Thyroid gland (tissue), 4 donors: ENCODE data around the gene GNG4. TPM values are rescaled to one million over a fixed set of nuclear protein-coding genes. Genes with fewer than 3 reads are reported as not detected.

Experiments used
- DNase-seq, 2 donors: peaks; one replicate each; pipeline ENCODE4 v3.0.0-alpha.2; 2019
- H3K27ac ChIP-seq, 3 donors: fragments of 200-600 bp; sonication (generic); 1 replicate in 2 of 3; 2 replicates in 1 of 3; pipeline ENCODE4 v1.5.1; 2016 to 2019; ENCODE audit warnings: mild to moderate bottlenecking in 1 of 3, moderate library complexity in 1 of 3
- H3K27me3 ChIP-seq: fragments of 200-600 bp; sonication (generic); one replicate; pipeline ENCODE4 v1.5.1; 2019
- H3K36me3 ChIP-seq, 2 donors: fragments of 200-600 bp; sonication (generic); one replicate each; pipeline ENCODE4 v1.5.1; 2016 to 2019
- H3K4me1 ChIP-seq, 2 donors: fragments of 200-600 bp; sonication (generic); one replicate each; pipeline ENCODE4 v1.5.1; 2017 to 2019
- H3K4me3 ChIP-seq, 3 donors: fragments of 200-600 bp; sonication (generic); replicated peaks in 1 of 3; 1 replicate in 2 of 3; 2 replicates in 1 of 3; pipeline ENCODE4 v1.5.1; 2016; ENCODE audit warnings: mild to moderate bottlenecking in 1 of 3
- H3K9me3 ChIP-seq: fragments of 200-600 bp; sonication (generic); one replicate; pipeline ENCODE4 v1.5.1; 2017
- CTCF ChIP-seq, 6 experiments: fragments of 200-600 bp in 3 of 6; fragments of 450-650 bp in 3 of 6; sonication (generic) in 3 of 6; IDR thresholded peaks; one replicate each; pipeline ENCODE4 v1.5.1; 2016 to 2019; ENCODE audit warnings: antibody characterized with exemption in 6 of 6, mild to moderate bottlenecking in 2 of 6, inconsistent platforms in 1 of 6, moderate library complexity in 1 of 6
- POLR2A ChIP-seq, 2 donors: fragments of 450-650 bp; IDR thresholded peaks; one replicate each; pipeline ENCODE4 v1.6.1; 2017; ENCODE audit warnings: antibody characterized with exemption in 2 of 2, mild to moderate bottlenecking in 2 of 2, moderate library complexity in 1 of 2
- WGBS, 2 donors: methylation state at CpG; one replicate each; pipeline ENCODE4 v1.1.5; 2017; 5-methylcytosine and 5-hydroxymethylcytosine counted together
- intact Hi-C: fragments of 100-400 bp; cut with DNase I; formaldehyde crosslinking; loops from one replicate; pipeline ENCODE4 v1.15.1; 2023
- total RNA-seq, 4 donors: library from RNA; depleted of rRNA; stranded (reverse); fragments of >200 nt; gene quantifications; one replicate each; pipeline ENCODE4 v1.2.3, GENCODE V29; 2016

GNG4 gene
- total RNA-seq, 4 donors from 2014 or later, result under 0.01 to 3.0 (median 0.13) TPM; not detected in 1

DNA sequence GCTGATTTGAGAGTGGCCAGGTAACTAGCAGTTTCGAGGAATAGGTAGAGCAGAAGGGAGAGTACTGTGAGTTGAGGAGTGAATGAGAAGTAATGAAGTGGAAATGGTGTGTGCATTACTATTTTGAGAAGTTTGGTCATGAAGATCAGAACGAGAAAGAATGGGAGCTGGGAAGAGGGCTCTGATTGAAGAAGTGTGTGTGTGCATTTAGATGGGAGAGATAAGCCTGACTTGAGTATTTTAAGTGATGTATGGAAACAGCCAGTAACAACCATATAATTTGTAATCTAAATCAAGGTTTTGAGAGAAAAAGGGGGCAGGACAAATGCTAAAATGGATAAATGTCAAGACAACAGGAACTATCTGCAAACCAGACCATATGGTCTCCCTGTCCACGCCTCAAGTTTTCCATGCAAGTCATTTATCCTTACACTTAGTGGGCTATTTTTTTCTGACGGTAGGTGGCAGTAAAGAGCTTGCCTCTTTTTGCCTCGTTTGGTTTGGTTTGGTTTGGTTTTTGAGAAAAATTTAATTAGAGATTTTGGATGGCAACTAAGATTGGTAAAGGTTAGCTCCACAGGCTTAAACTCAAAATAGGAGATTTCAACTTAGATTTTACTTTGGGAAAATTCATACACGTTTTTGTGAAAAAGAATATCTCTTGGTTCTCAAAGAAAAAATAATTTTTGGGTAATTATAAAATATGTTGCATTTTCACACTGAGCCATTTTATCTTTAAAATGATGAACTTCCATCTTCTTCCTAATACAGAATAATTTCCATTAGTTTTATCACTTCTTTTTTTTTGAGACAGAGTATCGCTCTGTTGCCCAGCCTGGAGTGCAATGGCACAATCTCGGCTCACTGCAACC, 135.9 kb downstream of the GNG4 start:
- no peak overlapping the region for H3K27ac ChIP-seq
- TF ChIP-seq CTCF (IDR thresholded peaks at IDR 0.05) (peak; percentile 63 to 92 (median 80)), POLR2A (IDR thresholded peaks at IDR 0.05) (no peak)
- no peaks in the 10 kb centered on the region for H3K9me3 ChIP-seq
- no peaks in the 10 kb centered on the region for H3K27me3 ChIP-seq
- WGBS, 2 donors, result 34 to 37% methylated on average over 8 of the region's 8 CpGs
- no peaks in the 10 kb centered on the region for H3K36me3 ChIP-seq
- DNase-seq, result peak; percentile 8 to 9
- H3K4me3 ChIP-seq, result no peak overlapping the region
- intact Hi-C loops, result loop anchor here (10.0 kb wide), 2 partner anchors 271 to 461 kb away; no protein-coding TSS in a partner anchor
- no peaks in the 10 kb centered on the region for H3K4me1 ChIP-seq

DNA sequence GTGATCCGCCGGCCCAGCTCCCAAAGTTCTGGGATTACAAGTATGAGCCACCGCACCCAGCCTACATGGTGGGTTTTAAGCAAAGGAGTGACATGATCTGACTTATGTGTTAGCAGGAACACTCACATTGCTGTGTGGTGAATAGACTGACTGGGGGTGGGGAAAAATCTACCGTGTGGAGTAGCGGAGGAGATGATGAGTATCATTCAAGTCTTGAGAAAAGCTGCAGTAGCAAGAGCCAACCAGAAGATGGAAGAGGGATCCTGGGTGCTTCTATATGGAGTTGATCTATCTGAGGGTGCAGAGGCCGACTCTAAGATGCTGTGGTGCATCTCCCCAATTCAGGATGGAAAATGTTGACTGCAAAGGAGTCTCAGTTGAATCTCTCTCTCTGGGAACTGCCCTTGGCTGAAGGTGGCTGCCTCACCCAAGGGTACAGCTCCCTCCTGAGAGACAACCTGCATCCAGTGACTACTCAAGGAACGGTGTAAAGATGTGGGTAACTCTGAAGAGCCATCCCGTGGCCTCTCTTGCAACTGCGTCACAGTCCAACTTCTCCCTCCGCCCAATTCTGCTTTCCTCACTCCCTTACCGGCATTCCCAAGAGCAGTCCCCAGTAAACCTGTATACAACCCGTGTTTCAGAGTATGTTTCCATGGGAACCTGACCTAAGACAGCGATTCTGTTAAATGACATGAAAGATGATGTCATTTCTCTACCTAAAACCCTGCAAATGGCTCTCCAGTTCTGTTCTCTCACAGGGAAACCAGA, 137.9 kb downstream of the GNG4 start:
- Histone ChIP-seq H3K27ac (no peak overlapping the region), H3K4me3 (no peak overlapping the region), H3K36me3 (no peaks in the 10 kb centered on the region), H3K4me1 (no peaks in the 10 kb centered on the region), H3K27me3 (no peaks in the 10 kb centered on the region), H3K9me3 (no peaks in the 10 kb centered on the region)
- WGBS, 2 donors, result 71 to 72% methylated on average over 13 of the region's 13 CpGs
- no peak for TF ChIP-seq CTCF (IDR thresholded peaks at IDR 0.05)
- TF ChIP-seq POLR2A (IDR thresholded peaks at IDR 0.05), result no peak
- DNase-seq, result no peak
- intact Hi-C loops, result loop anchor here (10.0 kb wide), 2 partner anchors 273 to 463 kb away; no protein-coding TSS in a partner anchor

DNA sequence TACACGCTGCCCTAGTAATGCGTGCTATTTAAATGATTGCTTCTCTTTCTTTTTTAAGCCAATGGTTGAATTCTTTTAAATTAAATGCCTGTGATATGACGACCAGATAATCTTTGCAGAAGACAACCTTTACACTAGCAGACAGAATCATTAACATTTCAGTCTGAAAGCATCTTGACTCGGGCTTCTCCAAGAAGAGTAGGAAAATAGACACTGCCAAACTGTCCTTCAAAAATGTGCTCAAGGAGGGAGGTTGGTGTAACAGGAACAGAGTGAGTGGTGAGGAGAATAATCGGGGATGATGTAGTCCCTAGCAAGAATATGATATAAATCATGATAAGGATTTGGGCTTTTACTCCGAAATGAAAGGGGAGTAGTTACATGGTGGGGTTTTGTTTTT, 138.8 kb downstream of the GNG4 start:
- H3K27ac ChIP-seq, result no peak overlapping the region
- DNase-seq, result no peak
- WGBS, 2 donors, result 83 to 85% methylated on average over 6 of the region's 6 CpGs
- no peaks in the 10 kb centered on the region for H3K4me1 ChIP-seq
- no peak overlapping the region for H3K4me3 ChIP-seq
- no peaks in the 10 kb centered on the region for H3K36me3 ChIP-seq
- H3K9me3 ChIP-seq, result no peaks in the 10 kb centered on the region
- H3K27me3 ChIP-seq, result no peaks in the 10 kb centered on the region
- intact Hi-C loops, result loop anchor here (10.0 kb wide), 2 partner anchors 274 to 464 kb away; no protein-coding TSS in a partner anchor
- TF ChIP-seq POLR2A (IDR thresholded peaks at IDR 0.05) (no peak), CTCF (IDR thresholded peaks at IDR 0.05) (no peak)

DNA sequence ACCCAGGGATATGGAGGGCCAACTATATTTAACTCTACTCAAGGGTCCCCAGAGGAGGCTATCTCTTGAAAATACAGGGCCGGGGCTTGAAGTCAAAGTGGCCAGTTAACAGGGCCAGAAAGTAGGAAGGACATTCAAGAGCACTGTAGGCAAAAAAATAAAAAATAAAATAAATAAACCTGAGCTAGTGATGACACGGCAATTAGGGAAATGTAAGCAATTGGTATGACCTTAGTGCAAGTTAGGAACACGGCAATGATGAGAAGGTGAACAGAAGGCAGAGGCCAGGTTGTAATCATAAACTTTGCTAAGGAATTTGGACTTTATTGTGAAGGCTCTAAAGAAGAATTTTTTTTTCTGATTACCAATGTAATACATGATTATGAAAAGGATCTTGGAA, 142.0 kb downstream of the GNG4 start:
- 71 to 82% methylated on average over 3 of the region's 3 CpGs for WGBS, 2 donors
- H3K9me3 ChIP-seq, result no peaks in the 10 kb centered on the region
- no peaks in the 10 kb centered on the region for H3K36me3 ChIP-seq
- H3K27me3 ChIP-seq, result no peaks in the 10 kb centered on the region
- intact Hi-C loops, result no loop called here
- DNase-seq, result no peak
- TF ChIP-seq POLR2A (IDR thresholded peaks at IDR 0.05) (no peak), CTCF (IDR thresholded peaks at IDR 0.05) (no peak)
- peaks cover 1 to 5% of the 10 kb centered on the region in 2 donors for H3K4me1 ChIP-seq
- H3K27ac ChIP-seq, result no peak overlapping the region
- H3K4me3 ChIP-seq, result no peak overlapping the region
